Measurements from ENCODE around the gene G6PD. TPM values are rescaled to one million over a fixed set of nuclear protein-coding genes. Genes with fewer than 3 reads are reported as not detected.
"Not testable (repeated sequence)": the region's sequence is repeated elsewhere in the genome, so short reads cannot be mapped to it uniquely, and the experiment has no call there.

Gene G6PD
- total RNA-seq, result 72.4 and 74.8 TPM in 2 replicates

DNA sequence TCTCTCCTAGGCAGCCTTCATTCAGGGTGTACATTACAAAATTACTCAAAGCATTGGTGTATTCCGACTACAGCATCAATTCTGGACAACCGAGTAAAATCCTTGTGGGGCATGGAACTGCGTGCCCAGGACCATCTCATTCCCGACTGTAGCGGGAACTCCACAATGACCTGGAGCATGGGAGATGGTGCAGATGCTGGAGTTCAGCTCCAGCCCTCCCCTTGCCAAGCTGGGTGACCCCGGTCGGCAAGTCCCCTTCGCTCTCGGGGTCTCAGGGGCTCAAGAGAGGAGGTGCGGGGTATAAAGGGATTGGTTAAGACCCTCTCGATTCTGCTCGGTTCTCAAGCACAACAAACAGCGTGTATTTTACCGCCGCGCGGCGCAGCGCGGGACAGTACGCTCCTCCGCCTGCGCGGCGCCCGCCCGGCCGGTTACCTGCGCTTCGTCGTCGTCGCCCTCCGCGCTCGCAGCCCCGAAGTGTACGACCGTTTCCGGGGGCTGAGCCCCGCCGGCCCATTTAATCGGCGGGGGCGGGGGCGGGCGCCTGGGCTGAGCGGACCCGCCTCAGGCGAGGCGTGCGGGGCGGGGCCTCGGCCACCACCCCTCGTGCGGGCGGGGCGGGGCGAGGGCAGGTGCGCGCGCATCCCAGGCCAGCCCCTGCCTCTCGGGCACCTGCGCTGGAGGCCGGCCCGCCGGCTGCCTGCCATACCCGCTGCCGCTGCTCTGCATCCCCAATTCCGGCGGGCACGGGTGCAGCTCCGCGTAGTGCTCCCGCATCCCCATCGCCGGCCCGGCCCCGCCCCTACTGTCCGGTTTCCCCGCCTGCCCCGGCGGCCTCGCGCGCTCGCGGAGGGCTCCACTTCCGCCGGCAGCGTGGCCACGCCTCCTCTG is at the start of gene G6PD:
Gene G6PD, minus strand, starts transcription at position 493 of the 891 bp plus-strand sequence. CDS start 691 bp downstream, outside the sequence.
- peak; percentile 74 for DNase-seq (ENCODE audit: low spot score)
- Mint-ChIP-seq H3K27ac (peak within 1 kb of the TSS; percentile 98), H3K27me3 (ENCODE audit: insufficient read depth) (no peaks in the 10 kb centered on the region), H3K4me1 (ENCODE audit: low read depth) (peaks cover 37% of the 10 kb centered on the region), H3K9me3 (no peaks in the 10 kb centered on the region), H3K4me3 (peak within 1 kb of the TSS; percentile 96), H3K36me3 (ENCODE audit: low read depth) (peaks cover 26% of the 10 kb centered on the region)
- intact Hi-C loops (cut with micrococcal nuclease), result loop anchor here (1.0 to 2.0 kb wide), 4 partner anchors 30 to 822 kb away; partner anchors contain the start of genes ABCD1, BCAP31, FAM3A and LAGE3

GRCh38 chrX:154595559-154596249 is 49.1 kb upstream of the G6PD start:
- H3K4me1 Mint-ChIP-seq (ENCODE audit: low read depth), result no peaks in the 10 kb centered on the region
- no peak overlapping the region for H3K4me3 Mint-ChIP-seq
- peaks cover 11% of the 10 kb centered on the region for H3K27me3 Mint-ChIP-seq (ENCODE audit: insufficient read depth)
- no peak overlapping the region for H3K27ac Mint-ChIP-seq
- no peak for DNase-seq (ENCODE audit: low spot score)
- no peaks in the 10 kb centered on the region for H3K9me3 Mint-ChIP-seq
- intact Hi-C loops (cut with micrococcal nuclease), result no loop called here
- no peaks in the 10 kb centered on the region for H3K36me3 Mint-ChIP-seq (ENCODE audit: low read depth)

GRCh38 chrX:154594491-154594890 is 47.8 kb upstream of the G6PD start:
- no peaks in the 10 kb centered on the region for H3K4me1 Mint-ChIP-seq (ENCODE audit: low read depth)
- H3K27ac Mint-ChIP-seq, result no peak overlapping the region
- no peak for DNase-seq (ENCODE audit: low spot score)
- no peak overlapping the region for H3K4me3 Mint-ChIP-seq
- H3K27me3 Mint-ChIP-seq (ENCODE audit: insufficient read depth), result peaks cover 11% of the 10 kb centered on the region
- intact Hi-C loops (cut with micrococcal nuclease), result no loop called here
- H3K36me3 Mint-ChIP-seq (ENCODE audit: low read depth), result no peaks in the 10 kb centered on the region
- H3K9me3 Mint-ChIP-seq, result no peaks in the 10 kb centered on the region

GRCh38 chrX:154593201-154593600 is 46.6 kb upstream of the G6PD start:
- DNase-seq (ENCODE audit: low spot score), result no peak
- Mint-ChIP-seq H3K4me1 (ENCODE audit: low read depth) (no peaks in the 10 kb centered on the region), H3K27me3 (ENCODE audit: insufficient read depth) (peaks cover 11% of the 10 kb centered on the region), H3K36me3 (ENCODE audit: low read depth) (no peaks in the 10 kb centered on the region), H3K9me3 (no peaks in the 10 kb centered on the region), H3K4me3 (no peak overlapping the region), H3K27ac (no peak overlapping the region)
- intact Hi-C loops (cut with micrococcal nuclease), result no loop called here

DNA sequence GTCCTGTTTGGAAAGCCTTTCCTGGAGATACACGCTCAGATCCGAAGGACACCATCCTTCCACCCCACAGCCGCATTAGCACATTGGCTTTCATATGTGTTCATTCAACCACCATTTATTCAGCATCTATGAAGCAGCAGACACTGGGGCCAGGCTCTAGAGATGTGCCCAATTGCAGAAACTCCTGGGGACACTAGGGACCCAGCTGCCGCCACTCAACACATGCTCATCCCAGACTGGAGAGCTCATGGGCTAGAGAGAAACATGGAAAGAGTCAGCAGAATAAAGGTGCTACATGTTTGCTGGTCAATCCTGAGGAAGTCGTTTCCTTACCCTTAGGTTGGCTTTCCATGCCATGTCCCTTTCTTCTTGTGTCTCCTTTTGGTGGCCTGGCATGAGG is 45.9 kb upstream of the G6PD start:
- Mint-ChIP-seq H3K36me3 (ENCODE audit: low read depth) (no peaks in the 10 kb centered on the region), H3K4me1 (ENCODE audit: low read depth) (no peaks in the 10 kb centered on the region), H3K27ac (no peak overlapping the region), H3K27me3 (ENCODE audit: insufficient read depth) (peaks cover 11% of the 10 kb centered on the region), H3K4me3 (no peak overlapping the region), H3K9me3 (no peaks in the 10 kb centered on the region)
- DNase-seq (ENCODE audit: low spot score), result no peak
- intact Hi-C loops (cut with micrococcal nuclease), result no loop called here

DNA sequence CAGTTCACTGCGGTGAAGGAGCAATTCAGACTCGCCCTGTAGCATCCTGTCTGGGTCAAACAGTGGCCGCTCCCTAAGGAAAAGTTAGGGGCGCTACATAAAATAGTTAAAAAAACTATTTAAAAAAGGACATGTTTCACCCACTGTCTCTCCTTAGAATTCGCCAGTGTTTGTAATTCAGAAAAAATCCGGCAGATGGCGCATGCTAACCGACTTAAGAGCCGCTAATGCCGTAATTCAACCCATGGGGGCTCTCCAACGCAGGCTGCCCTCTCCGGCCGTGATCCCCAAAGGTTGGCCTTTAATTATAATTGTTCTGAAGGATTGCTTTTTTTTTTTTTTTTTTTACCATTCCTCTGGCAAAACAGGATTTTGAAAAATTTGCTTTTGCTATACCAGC is 43.8 kb upstream of the G6PD start:
- H3K9me3 Mint-ChIP-seq; intact Hi-C loops (cut with micrococcal nuclease); DNase-seq (ENCODE audit: low spot score); H3K4me1 Mint-ChIP-seq (ENCODE audit: low read depth); H3K27ac Mint-ChIP-seq; H3K27me3 Mint-ChIP-seq (ENCODE audit: insufficient read depth); H3K36me3 Mint-ChIP-seq (ENCODE audit: low read depth); H3K4me3 Mint-ChIP-seq: not testable (repeated sequence)

DNA sequence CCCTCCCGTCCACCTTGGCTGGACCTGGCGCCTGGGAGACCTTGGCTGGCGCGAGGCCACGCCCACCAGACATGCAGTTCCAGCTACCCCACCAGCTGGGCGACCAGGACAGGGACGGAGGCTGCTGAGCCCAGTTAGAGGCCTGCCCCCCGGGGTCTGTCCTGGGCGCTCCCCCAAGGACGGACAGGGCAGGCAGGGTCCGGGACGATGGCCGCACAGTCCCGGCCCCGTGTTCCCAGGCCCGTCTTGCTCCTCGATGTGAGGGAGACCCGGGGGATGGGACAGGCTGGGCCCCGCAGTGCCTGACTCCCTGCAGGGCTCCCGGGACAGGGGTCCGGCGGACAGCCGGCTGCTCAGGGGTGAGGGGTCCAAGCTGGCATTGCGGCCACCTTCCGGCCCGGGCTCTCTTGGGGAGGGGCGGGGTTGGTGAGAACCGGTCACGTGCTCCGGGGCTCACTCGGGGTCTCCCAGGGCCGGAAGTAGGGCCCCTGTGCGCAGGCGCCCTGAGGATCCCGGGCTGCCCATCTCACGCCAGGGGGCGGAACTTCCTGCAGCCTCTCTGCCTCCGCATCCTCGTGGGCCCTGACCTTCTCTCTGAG is 38.0 kb upstream of the G6PD start, which contains the start of gene CTAG1A:
Gene CTAG1A, plus strand, starts transcription at position 549 of the 599 bp plus-strand sequence. CDS start 74 bp downstream, outside the sequence.
- H3K36me3 Mint-ChIP-seq (ENCODE audit: low read depth); DNase-seq (ENCODE audit: low spot score); H3K4me3 Mint-ChIP-seq; intact Hi-C loops (cut with micrococcal nuclease); H3K4me1 Mint-ChIP-seq (ENCODE audit: low read depth); H3K27ac Mint-ChIP-seq; H3K9me3 Mint-ChIP-seq; H3K27me3 Mint-ChIP-seq (ENCODE audit: insufficient read depth): not testable (repeated sequence)

DNA sequence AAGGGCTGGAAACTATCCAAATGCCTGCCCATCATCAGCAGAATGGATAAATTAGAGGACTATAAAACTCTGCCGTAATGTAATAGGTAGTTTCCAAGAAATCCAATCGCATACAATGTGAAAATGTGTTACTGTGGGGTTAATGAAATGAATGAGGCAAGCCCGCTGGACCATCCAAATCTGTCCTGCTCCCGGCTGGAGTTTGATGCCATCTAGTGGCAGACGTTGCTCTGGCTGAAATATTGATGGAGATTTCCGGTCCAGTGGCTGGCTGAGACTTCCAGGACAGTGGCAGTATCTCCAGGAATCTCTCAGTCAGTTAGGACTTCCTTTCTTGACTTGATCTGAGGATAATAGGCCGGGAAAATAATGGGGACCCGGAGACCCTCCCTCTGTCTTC is 36.3 kb upstream of the G6PD start:
- H3K4me1 Mint-ChIP-seq (ENCODE audit: low read depth); DNase-seq (ENCODE audit: low spot score); H3K9me3 Mint-ChIP-seq; H3K4me3 Mint-ChIP-seq; intact Hi-C loops (cut with micrococcal nuclease); H3K36me3 Mint-ChIP-seq (ENCODE audit: low read depth); H3K27me3 Mint-ChIP-seq (ENCODE audit: insufficient read depth); H3K27ac Mint-ChIP-seq: not testable (repeated sequence)

DNA sequence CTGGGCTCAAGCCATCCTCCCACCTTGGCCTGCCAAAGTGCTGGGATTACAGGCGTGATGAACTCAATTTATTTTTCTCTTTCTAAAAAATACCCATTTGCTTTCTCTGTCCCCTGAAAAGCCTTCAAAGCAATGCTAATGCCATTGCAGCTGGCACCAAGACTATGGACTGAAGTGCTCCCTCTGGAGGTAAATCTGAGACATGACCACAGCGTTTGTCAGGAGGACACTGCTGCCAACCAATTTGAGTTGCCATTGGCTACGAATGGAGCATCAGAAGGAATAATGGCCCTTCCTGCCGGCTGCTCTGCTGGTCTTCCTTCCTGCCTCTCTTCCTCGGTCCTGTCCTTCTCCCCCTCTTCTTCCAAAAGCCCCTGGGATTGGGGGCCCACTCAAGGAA is 28.4 kb upstream of the G6PD start:
- H3K27me3 Mint-ChIP-seq (ENCODE audit: insufficient read depth), result not testable (repeated sequence)

DNA sequence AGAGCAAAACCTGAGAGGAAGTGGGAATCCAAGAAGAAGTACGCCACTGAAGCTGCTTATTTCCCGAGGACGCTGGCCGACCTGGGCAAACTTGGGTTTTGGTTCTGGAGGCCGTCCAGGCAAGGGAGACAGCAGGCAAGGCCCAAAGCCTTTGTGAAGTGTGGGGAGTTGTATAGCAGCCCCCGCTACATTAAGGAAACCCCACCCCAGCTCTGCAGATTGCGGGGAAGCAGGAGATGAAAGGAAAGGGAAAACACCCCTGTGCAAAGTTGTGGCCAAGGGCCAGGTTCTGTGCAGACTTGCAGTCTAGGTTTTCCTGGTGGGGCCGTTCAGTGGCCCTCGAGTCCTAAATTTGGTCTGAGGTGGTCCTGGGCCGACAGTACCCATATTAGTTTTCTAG is 26.4 kb upstream of the G6PD start:
- H3K27ac Mint-ChIP-seq; H3K36me3 Mint-ChIP-seq (ENCODE audit: low read depth); H3K27me3 Mint-ChIP-seq (ENCODE audit: insufficient read depth); DNase-seq (ENCODE audit: low spot score); H3K4me3 Mint-ChIP-seq; H3K9me3 Mint-ChIP-seq; H3K4me1 Mint-ChIP-seq (ENCODE audit: low read depth); intact Hi-C loops (cut with micrococcal nuclease): not testable (repeated sequence)

More for the DNA sequence above, 28.4 kb upstream of the G6PD start:
- intact Hi-C loops (cut with micrococcal nuclease); DNase-seq (ENCODE audit: low spot score); H3K4me3 Mint-ChIP-seq; H3K27ac Mint-ChIP-seq; H3K9me3 Mint-ChIP-seq; H3K36me3 Mint-ChIP-seq (ENCODE audit: low read depth); H3K4me1 Mint-ChIP-seq (ENCODE audit: low read depth): not testable (repeated sequence)

- H3K9me3 Mint-ChIP-seq; H3K4me3 Mint-ChIP-seq; intact Hi-C loops (cut with micrococcal nuclease); H3K36me3 Mint-ChIP-seq (ENCODE audit: low read depth); H3K27me3 Mint-ChIP-seq (ENCODE audit: insufficient read depth); H3K27ac Mint-ChIP-seq; H3K4me1 Mint-ChIP-seq (ENCODE audit: low read depth); DNase-seq (ENCODE audit: low spot score): not testable (repeated sequence)
Measured at GRCh38 chrX:154570361-154570760, 23.7 kb upstream of the G6PD start.

GRCh38 chrX:154562295-154562694 is 15.6 kb upstream of the G6PD start:
- H3K27ac Mint-ChIP-seq; H3K4me3 Mint-ChIP-seq; intact Hi-C loops (cut with micrococcal nuclease); H3K4me1 Mint-ChIP-seq (ENCODE audit: low read depth); H3K9me3 Mint-ChIP-seq; H3K27me3 Mint-ChIP-seq (ENCODE audit: insufficient read depth); H3K36me3 Mint-ChIP-seq (ENCODE audit: low read depth); DNase-seq (ENCODE audit: low spot score): not testable (repeated sequence)

GRCh38 chrX:154560326-154560725 is 13.7 kb upstream of the G6PD start:
- intact Hi-C loops (cut with micrococcal nuclease); H3K4me3 Mint-ChIP-seq; H3K27ac Mint-ChIP-seq; DNase-seq (ENCODE audit: low spot score); H3K4me1 Mint-ChIP-seq (ENCODE audit: low read depth); H3K9me3 Mint-ChIP-seq; H3K27me3 Mint-ChIP-seq (ENCODE audit: insufficient read depth); H3K36me3 Mint-ChIP-seq (ENCODE audit: low read depth): not testable (repeated sequence)
